PC-9 (cell line): ENCODE measurements around the gene PPP4R3B.

Experiments
- EZH2 ChIP-seq: fragments of 200-600 bp; sonication (generic); IDR thresholded peaks from 2 replicates; pipeline ENCODE4 v1.8.0; 2017; ENCODE audit warnings: antibody characterized with exemption, low read depth
- TF ChIP-seq, protein P1 (sequence below): fragments of 200-600 bp; sonication (generic); conservative IDR thresholded peaks from 2 replicates; pipeline ENCODE4 v1.6.1; 2017; ENCODE audit warnings: mixed run types, antibody characterized with exemption, mild to moderate bottlenecking, moderate library complexity

DNA sequence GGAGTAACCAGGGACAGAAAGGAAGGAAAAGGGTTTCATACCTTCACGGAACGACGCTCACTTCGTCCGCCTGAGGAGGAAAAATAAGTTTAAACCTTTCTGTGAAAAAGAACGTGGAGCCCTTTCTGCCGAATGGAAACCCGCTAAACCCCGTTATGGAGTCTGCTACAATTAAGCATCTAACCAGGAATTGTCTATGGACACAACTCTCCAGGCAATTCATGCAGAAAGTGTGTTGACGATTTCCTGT is 528 bp upstream of the PPP4R3B start:
- TF ChIP-seq, protein P1, sequence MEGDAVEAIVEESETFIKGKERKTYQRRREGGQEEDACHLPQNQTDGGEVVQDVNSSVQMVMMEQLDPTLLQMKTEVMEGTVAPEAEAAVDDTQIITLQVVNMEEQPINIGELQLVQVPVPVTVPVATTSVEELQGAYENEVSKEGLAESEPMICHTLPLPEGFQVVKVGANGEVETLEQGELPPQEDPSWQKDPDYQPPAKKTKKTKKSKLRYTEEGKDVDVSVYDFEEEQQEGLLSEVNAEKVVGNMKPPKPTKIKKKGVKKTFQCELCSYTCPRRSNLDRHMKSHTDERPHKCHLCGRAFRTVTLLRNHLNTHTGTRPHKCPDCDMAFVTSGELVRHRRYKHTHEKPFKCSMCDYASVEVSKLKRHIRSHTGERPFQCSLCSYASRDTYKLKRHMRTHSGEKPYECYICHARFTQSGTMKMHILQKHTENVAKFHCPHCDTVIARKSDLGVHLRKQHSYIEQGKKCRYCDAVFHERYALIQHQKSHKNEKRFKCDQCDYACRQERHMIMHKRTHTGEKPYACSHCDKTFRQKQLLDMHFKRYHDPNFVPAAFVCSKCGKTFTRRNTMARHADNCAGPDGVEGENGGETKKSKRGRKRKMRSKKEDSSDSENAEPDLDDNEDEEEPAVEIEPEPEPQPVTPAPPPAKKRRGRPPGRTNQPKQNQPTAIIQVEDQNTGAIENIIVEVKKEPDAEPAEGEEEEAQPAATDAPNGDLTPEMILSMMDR = peak; percentile 44; the same call in 1 of the 2 replicates
- no peak for TF ChIP-seq EZH2
